Glutamatergic neuron (in vitro differentiated cells): ENCODE measurements around the gene NCF1. TPM values are rescaled to one million over a fixed set of nuclear protein-coding genes. Genes with fewer than 3 reads are reported as not detected.
A peak's percentile ranks its signal among the peaks of the same experiment; 100 is the strongest.
"Not testable (repeated sequence)": the region's sequence is repeated elsewhere in the genome, so short reads cannot be mapped to it uniquely, and the experiment has no call there.

Experiments
- DNase-seq: peaks from one replicate; pipeline ENCODE4 v3.0.0; 2022
- H3K27ac Mint-ChIP-seq: one replicate; pipeline ENCODE4 v1.8.0; 2020; ENCODE audit warnings: mild to moderate bottlenecking, mixed read lengths, inconsistent platforms; ENCODE audit not compliant: unreplicated experiment
- H3K27me3 Mint-ChIP-seq: one replicate; pipeline ENCODE4 v1.8.0; 2020; ENCODE audit warnings: mild to moderate bottlenecking, moderate library complexity, mixed read lengths, inconsistent platforms; ENCODE audit not compliant: unreplicated experiment
- H3K36me3 Mint-ChIP-seq: one replicate; pipeline ENCODE4 v1.8.0; 2020; ENCODE audit warnings: mild to moderate bottlenecking, mixed read lengths, inconsistent platforms; ENCODE audit not compliant: unreplicated experiment
- H3K4me1 Mint-ChIP-seq: one replicate; pipeline ENCODE4 v1.8.0; 2020; ENCODE audit warnings: mild to moderate bottlenecking, low read depth, mixed read lengths, inconsistent platforms; ENCODE audit not compliant: unreplicated experiment
- H3K4me3 Mint-ChIP-seq: one replicate; pipeline ENCODE4 v1.8.0; 2020; ENCODE audit warnings: mild to moderate bottlenecking, mixed read lengths, inconsistent platforms; ENCODE audit not compliant: unreplicated experiment
- H3K9me3 Mint-ChIP-seq: one replicate; pipeline ENCODE4 v1.8.0; 2020; ENCODE audit warnings: mild to moderate bottlenecking, moderate library complexity, mixed read lengths, inconsistent platforms; ENCODE audit not compliant: unreplicated experiment
- total RNA-seq: library from RNA; stranded (reverse); fragmentation: NEBNext Ultra II Directional; extraction: Animal tissue kit (Norgen Biotek cat#: 25700); gene quantifications from one replicate; pipeline ENCODE4 v1.2.1, GENCODE V29; 2021; ENCODE audit not compliant: unreplicated experiment

NCF1 gene
- total RNA-seq, 1 donor from 2014 or later: 0.54 TPM

DNA sequence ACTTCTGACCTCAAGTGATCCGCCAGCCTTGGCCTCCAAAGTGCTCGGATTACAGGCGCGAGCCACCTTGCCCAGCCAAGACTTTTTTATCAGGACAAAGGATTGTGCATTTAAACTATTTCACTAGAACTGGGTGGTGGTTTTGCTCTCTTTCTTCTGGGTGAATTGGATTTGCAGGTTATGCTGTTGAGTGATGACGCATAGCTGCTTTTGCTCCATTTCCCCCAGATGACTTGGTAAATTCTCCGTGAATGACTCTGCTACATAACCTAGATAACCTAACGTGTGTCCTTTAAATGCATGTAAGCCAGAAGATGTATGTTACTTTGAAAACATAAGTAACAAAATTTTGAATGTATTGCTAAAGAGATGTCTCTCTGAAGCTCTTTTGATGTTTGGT lies 15.5 kb upstream of the NCF1 start:
- H3K36me3 Mint-ChIP-seq, H3K9me3 Mint-ChIP-seq, H3K27me3 Mint-ChIP-seq, H3K27ac Mint-ChIP-seq, H3K4me3 Mint-ChIP-seq, H3K4me1 Mint-ChIP-seq, DNase-seq: not testable (repeated sequence)

DNA sequence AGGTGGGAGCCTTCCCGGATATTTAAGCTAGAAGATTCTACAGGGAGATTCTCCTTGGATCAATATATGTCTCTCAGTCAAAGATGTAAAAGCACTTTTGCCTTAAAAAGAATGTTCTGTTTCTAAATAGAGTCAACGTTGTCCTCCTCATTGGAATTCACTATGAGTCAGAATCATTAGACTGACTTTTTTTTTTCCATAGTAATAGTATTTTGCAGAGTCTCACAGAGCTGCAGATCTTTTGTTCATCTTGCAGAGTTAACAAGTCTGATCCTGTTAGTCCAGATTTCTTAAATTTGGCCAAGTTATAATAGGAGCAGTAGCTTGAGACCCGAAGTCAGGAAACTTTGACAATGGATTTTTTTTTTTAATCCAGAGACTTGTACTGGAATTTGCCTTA lies 14.8 kb upstream of the NCF1 start:
- H3K4me3 Mint-ChIP-seq, H3K27me3 Mint-ChIP-seq, H3K27ac Mint-ChIP-seq, H3K9me3 Mint-ChIP-seq, H3K4me1 Mint-ChIP-seq, H3K36me3 Mint-ChIP-seq, DNase-seq: not testable (repeated sequence)

DNA sequence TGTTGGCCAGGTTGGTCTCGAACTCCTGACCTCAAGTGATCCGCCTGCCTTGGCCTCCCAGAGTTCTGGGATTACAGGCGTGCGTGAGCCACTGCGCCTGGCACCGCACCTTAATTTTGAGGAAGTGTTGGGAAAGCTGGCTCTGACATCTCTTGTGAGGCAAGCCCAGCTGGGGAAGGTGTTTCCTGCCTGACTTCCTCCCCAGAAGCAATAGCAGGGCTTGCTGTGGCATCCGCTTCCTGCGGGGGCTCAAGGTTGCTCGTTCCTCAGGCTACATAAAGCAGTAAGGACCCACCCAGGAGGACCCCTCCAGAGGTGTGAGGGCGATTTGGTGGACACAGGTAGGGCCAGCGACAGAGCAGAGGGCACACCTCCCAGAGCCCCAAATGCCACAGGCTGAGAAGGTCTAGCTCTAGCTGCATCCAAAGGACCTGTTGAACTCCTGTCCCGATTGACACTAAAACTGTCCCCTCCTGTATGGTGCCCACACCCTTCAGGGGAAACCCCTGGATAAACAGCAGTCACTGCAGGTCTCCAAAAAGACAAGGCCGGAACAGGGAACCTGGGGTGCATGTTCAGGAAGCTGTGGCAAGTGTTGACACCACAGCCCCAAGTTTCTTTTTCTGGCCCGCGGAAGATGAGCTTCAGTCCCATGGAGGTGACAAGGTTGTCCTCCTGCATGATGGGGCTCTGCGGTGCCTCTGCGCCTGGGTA lies 8.4 kb upstream of the NCF1 start:
- H3K36me3 Mint-ChIP-seq, H3K9me3 Mint-ChIP-seq, DNase-seq, H3K4me3 Mint-ChIP-seq, H3K27me3 Mint-ChIP-seq, H3K4me1 Mint-ChIP-seq, H3K27ac Mint-ChIP-seq: not testable (repeated sequence)

DNA sequence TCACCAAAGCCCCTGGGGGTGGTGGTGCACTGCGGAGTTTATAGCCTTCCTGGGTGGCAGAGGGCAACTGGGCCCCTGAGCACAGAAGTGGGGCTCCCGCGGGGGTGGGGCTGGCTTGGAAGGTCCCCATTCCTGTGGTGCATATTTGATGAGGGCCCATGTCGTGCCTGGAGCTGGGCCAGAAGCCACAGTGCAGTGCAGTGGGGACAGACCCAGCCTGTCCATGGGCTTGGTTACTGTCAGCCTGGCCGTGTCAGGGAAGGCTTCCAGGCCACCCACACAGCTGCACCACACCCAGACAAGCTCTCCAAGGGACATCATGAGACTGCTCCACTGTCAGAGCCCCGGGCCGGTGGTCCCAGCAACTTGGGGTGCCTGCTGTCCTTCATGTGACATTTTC lies 7.3 kb upstream of the NCF1 start:
- DNase-seq, H3K9me3 Mint-ChIP-seq, H3K4me1 Mint-ChIP-seq, H3K27me3 Mint-ChIP-seq, H3K36me3 Mint-ChIP-seq, H3K4me3 Mint-ChIP-seq, H3K27ac Mint-ChIP-seq: not testable (repeated sequence)

DNA sequence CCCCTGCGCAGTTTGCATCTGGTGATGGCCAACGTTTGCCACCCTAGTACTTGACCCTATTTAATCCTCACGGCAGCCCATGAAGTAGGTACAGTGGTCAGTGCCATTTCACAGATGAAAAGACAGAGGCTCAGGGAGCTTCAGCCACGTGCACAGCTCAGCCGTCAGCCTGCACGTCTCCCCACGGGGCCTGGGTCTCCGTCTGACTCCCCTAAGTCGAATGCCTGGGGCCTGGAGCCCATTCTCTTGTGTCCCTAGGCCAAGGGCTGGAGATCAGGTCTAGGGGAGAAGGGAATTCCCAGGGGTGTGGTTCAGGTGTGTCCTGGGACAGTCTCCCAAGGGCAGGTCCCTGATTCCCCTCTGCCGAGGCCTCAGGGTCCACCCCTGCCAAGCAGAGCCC lies 6.8 kb upstream of the NCF1 start:
- not testable (repeated sequence) for H3K4me1 Mint-ChIP-seq, H3K9me3 Mint-ChIP-seq, H3K27ac Mint-ChIP-seq, H3K27me3 Mint-ChIP-seq, H3K36me3 Mint-ChIP-seq, DNase-seq, H3K4me3 Mint-ChIP-seq

DNA sequence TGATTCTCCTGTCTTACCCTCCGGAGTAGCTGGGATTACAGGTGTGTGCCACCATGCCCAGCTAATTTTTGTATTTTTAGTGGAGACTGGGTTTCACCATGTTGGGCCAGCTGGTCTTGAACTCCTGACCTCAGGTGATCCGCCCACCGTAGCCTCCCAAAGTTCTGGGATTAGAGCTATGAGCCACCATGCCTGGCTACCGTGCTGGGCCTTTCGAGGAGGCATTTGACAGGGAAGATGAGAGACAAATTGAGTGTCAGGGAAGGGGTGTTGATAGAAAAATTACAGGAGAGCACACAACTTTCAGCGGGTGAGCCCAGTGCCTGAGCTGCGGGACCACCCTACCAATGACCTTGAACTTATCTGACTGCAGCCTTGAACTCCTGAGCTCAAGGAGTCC lies 3.7 kb upstream of the NCF1 start:
- not testable (repeated sequence) for H3K4me3 Mint-ChIP-seq, H3K9me3 Mint-ChIP-seq, H3K4me1 Mint-ChIP-seq, H3K36me3 Mint-ChIP-seq, H3K27me3 Mint-ChIP-seq, DNase-seq, H3K27ac Mint-ChIP-seq

DNA sequence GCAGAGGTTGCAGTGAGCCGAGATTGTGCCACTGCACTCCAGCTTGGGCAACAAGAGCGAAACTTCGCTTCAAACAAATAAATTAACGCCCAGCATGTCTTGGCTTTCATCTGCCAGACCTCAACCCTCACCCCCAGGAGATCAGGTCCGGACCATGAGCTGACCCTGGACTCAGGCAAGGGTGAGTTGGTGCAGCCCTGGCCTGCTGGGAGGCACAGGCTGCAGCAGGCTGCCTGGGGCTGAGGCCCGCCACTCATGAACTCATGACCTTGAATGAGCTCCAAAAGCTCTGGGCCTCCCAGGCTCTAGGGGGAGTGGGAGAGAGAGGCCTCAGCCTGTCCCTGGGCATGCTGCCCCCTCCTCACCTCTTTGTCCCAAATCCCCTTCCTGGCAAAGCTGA lies 1.7 kb upstream of the NCF1 start:
- H3K27ac Mint-ChIP-seq, DNase-seq, H3K4me3 Mint-ChIP-seq, H3K9me3 Mint-ChIP-seq, H3K4me1 Mint-ChIP-seq, H3K36me3 Mint-ChIP-seq, H3K27me3 Mint-ChIP-seq: not testable (repeated sequence)

DNA sequence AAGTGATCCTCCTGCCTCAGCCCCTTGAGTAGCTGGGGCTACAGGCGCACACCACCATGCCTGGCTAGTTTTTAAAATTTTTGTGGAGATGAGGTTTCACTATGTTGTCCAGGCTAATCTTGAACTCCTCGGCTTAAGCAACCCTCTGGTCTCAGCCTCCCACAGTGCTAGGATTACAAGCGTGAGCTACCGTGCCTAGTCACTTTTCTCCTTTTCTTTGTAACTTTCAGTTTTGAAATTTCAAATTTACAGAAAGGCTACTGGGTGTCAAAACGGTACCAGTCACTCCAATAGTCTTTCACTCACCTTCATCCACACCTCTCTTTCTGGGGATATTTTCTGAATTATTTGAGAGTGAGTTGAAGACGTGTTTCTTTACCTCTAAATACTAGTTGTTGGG lies 1.3 kb downstream of the NCF1 start:
- not testable (repeated sequence) for H3K27me3 Mint-ChIP-seq, H3K27ac Mint-ChIP-seq, H3K4me3 Mint-ChIP-seq, H3K4me1 Mint-ChIP-seq, H3K9me3 Mint-ChIP-seq, DNase-seq, H3K36me3 Mint-ChIP-seq

DNA sequence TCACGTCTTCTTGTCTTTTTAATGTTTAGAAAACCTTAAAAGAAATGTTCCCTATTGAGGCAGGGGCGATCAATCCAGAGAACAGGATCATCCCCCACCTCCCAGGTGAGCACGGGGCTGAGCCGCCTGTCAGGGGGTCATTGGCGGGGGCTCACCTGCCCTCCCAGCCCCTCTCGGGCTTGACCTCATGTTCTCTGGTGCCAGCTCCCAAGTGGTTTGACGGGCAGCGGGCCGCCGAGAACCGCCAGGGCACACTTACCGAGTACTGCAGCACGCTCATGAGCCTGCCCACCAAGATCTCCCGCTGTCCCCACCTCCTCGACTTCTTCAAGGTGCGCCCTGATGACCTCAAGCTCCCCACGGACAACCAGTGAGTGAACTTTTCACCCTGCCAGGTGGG lies 5.2 kb downstream of the NCF1 start:
- not testable (repeated sequence) for H3K4me1 Mint-ChIP-seq, H3K36me3 Mint-ChIP-seq

DNA sequence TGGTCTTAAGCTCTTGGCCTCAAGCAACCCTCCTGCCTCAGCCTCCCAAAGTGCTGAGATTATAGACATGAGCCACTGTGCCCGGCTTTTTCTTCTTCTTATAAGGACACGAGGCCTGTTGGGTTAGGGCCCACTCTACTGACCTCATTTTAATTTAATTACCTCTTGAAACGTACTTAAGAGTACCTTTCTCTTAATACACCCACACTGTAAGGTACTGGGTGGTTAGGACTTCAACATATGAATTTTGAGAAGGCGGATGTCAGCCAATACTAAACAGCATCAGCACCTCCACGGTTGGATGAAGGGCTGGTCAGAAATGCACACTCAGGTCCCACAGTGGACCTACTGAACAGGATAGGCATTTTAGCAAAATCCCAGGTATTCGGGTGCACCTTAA lies 7.9 kb downstream of the NCF1 start:
- not testable (repeated sequence) for DNase-seq, H3K9me3 Mint-ChIP-seq, H3K4me1 Mint-ChIP-seq, H3K4me3 Mint-ChIP-seq, H3K27ac Mint-ChIP-seq, H3K27me3 Mint-ChIP-seq, H3K36me3 Mint-ChIP-seq

More for the DNA sequence above, 5.2 kb downstream of the NCF1 start:
- not testable (repeated sequence) for H3K4me3 Mint-ChIP-seq, DNase-seq, H3K27ac Mint-ChIP-seq, H3K9me3 Mint-ChIP-seq, H3K27me3 Mint-ChIP-seq

DNA sequence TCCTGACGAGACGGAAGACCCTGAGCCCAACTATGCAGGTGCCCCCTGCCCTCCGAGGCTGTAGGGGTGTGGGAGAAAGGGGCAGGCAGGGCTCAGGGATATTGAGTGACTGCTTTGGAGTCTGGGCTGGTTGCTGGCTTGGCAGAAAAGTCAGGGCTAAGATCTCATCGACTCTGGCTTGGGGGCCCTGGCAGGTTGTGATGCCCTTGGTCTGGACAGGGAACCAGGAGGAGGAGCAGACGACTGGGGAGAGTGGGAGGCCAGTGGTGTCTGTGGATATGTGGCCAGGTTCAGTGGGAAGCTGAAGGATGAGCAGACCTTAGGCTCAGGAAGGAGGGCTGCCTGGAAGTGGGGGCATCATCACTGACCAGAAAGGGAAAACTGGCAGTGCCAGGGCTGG lies 9.8 kb downstream of the NCF1 start:
- H3K9me3 Mint-ChIP-seq, DNase-seq, H3K4me3 Mint-ChIP-seq, H3K36me3 Mint-ChIP-seq, H3K4me1 Mint-ChIP-seq, H3K27ac Mint-ChIP-seq, H3K27me3 Mint-ChIP-seq: not testable (repeated sequence)

DNA sequence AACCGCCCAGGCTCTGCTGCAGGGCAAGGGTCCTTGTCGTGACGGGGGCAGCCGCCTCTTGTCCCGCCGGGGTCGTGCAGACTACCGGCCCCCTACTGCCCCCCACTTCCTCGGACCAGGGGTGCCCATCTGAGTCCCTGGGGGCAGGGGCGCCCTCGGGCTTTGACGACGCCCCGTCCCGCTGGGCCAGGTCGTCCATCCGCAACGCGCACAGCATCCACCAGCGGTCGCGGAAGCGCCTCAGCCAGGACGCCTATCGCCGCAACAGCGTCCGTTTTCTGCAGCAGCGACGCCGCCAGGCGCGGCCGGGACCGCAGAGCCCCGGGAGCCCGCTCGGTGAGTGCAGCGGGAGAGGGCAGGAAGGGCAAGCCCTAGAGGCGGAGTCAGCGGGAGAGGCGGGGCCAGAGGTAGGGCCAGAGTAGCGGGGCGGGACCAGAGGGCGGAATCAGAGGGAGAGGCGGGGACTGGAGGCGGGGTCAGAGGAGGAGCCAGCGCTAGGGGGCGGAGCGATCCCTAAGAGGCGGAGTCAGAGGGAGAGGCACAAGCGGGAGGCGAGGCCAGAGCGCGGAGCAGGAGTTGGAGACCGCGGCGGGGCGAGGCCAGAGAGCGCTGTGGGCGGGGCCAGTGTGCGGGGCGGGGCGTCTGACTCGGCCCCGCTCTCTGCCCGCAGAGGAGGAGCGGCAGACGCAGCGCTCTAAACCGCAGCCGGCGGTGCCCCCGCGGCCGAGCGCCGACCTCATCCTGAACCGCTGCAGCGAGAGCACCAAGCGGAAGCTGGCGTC lies 14.7 kb downstream of the NCF1 start:
- H3K9me3 Mint-ChIP-seq, H3K27ac Mint-ChIP-seq, H3K4me1 Mint-ChIP-seq, H3K27me3 Mint-ChIP-seq, H3K4me3 Mint-ChIP-seq, H3K36me3 Mint-ChIP-seq: not testable (repeated sequence)
- DNase-seq: peak; percentile 96
